GM18873 (cell line): ENCODE measurements around the gene AKAP1.
A peak's percentile ranks its signal among the peaks of the same experiment; 100 is the strongest.

ENCODE experiments used
- ATAC-seq: cut with Tn5 transposase; IDR thresholded peaks from one replicate; pipeline ENCODE4 v1.9.1; 2021; ENCODE audit warnings: mild to moderate bottlenecking, moderate library complexity, moderate number of reproducible peaks; ENCODE audit not compliant: unreplicated experiment, low FRiP score

The AKAP1 gene, protein sequence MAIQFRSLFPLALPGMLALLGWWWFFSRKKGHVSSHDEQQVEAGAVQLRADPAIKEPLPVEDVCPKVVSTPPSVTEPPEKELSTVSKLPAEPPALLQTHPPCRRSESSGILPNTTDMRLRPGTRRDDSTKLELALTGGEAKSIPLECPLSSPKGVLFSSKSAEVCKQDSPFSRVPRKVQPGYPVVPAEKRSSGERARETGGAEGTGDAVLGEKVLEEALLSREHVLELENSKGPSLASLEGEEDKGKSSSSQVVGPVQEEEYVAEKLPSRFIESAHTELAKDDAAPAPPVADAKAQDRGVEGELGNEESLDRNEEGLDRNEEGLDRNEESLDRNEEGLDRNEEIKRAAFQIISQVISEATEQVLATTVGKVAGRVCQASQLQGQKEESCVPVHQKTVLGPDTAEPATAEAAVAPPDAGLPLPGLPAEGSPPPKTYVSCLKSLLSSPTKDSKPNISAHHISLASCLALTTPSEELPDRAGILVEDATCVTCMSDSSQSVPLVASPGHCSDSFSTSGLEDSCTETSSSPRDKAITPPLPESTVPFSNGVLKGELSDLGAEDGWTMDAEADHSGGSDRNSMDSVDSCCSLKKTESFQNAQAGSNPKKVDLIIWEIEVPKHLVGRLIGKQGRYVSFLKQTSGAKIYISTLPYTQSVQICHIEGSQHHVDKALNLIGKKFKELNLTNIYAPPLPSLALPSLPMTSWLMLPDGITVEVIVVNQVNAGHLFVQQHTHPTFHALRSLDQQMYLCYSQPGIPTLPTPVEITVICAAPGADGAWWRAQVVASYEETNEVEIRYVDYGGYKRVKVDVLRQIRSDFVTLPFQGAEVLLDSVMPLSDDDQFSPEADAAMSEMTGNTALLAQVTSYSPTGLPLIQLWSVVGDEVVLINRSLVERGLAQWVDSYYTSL

DNA sequence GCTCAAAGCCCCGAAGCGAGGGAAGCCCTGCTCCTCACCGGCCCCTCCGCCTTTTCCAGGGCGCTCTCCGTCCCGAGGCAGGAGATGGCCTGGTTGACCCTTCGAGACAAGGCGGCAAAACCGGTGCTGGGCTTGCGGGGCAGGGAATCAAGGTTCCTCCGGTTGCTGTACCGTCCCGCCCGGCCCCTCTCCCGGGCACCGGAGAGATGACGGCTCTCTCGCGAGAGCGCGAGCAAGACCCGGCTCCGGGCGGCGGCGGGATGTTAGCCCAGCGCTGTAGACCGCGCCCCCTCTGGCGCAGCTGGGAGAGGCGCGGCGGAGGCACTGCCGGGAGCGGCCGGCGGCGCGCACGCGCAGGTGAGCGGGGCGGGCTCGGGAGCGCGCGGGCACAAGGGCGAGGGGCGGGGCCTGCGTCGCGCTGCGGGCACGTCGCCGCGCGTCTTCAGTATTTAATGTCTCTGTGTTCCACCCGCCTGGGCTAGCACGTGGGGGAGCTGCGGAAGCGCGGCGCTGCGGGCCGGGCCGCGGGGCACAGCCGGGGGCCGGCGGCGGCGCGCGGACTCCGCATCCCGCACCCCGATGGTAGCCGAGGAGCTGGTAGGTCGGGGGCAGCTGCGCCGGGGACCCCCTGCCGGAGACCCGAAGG lies at the start of gene AKAP1:
TSS of gene AKAP1 (plus strand) at position 445 of the 646 bp plus-strand sequence. CDS start 20,219 bp downstream, outside the sequence.
- peak; percentile 73 for ATAC-seq

DNA sequence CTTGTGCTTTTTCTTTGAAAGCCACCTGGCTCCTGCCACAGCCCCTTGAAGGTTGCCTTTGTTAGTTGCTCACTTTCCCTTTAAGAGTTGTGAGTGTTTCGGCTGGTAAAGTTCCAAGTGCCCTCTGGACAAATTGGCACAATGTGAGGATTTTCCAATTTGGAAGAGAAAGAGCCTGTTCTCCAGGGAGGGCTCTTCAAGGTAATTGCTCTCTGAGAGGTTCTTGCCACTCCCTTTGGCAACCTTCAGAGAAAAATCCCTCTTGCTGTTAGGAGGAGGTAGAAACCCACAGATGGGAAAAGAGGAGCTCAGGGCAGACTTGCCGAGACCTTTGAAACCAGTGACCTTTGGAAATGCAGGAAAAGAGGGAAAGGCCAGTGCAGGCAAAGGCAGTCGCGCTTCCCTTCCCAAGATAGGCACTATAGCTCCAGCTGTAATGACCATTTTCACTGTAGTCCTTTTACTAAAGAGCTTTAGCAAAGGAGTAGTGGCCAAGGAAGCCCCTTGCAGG lies 49.0 kb upstream of the AKAP1 start:
- no peak for ATAC-seq

DNA sequence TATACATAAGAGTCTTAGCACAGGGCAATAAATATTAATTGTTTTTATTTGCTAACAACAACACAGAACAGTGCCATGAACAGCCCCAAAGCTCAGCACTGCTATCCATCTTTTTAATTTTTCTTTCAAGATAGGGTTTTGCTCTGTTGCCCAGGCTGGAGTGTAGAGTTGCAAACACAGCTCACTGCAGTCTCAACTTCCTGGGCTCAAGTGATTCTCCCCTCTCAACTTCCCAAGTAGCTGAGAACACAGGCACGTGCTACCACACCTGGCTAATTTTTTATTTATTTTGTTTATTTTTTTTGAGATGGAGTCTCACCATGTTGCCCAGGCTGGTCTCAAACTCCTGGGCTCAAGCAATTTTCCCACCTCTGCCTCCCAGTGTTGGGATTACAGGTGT lies 47.6 kb upstream of the AKAP1 start:
- ATAC-seq: no peak

DNA sequence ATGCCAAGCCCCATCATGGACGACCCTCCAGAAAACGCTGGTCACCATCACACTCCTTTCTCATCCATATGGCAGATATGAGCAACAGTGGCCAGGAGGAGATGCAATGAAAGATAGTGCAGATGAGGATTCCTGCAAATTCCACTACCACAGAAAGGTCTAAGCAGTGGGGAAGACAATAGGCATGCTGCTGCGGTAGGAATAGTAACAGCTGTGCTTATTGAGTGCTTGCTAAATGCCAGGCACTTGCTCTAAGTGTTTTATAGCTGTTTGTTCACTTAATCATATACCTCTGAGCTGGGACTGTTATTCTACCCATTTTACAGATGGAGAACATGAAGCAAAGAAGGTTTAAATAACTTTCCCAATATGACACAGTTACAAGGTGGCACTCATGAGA lies 46.6 kb upstream of the AKAP1 start:
- no peak for ATAC-seq

DNA sequence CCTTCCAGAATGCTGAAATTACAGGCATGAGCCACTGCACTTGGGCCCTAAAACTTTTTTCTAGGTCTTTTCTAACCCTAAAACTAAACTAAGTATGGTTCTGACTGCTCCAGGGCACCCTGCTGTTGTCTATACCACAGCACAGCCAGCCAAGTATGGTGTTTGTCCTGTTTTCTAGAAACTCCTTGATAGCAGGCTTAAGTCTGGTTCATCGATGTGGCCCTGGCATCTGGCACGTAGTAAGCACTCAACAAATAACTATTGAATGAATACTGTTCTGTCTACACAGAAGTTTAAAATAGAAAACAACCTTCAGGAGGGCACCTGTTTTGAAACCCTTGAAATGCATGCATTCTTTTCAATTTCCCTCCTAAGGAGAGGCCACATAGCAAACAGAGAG lies 44.5 kb upstream of the AKAP1 start:
- ATAC-seq: no peak

DNA sequence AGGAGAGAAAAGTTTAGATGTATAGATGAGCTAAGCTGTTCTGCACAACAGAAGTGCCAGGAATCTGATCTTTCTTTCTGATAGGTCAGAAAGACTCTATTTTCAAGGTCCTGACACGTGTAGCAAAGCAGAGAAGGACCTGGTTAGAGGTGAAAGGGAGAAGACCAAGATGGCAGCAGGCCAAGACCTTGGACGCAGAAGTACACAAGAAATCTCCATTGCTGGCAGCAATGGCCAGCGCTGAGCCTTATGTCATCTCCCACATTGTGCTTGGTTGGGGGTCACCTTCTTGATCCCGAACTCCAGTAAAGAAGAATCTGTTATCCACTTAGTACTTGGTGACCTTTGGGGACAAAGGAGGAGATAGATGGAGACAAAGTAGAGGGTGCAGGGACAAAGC lies 41.8 kb upstream of the AKAP1 start:
- no peak for ATAC-seq

DNA sequence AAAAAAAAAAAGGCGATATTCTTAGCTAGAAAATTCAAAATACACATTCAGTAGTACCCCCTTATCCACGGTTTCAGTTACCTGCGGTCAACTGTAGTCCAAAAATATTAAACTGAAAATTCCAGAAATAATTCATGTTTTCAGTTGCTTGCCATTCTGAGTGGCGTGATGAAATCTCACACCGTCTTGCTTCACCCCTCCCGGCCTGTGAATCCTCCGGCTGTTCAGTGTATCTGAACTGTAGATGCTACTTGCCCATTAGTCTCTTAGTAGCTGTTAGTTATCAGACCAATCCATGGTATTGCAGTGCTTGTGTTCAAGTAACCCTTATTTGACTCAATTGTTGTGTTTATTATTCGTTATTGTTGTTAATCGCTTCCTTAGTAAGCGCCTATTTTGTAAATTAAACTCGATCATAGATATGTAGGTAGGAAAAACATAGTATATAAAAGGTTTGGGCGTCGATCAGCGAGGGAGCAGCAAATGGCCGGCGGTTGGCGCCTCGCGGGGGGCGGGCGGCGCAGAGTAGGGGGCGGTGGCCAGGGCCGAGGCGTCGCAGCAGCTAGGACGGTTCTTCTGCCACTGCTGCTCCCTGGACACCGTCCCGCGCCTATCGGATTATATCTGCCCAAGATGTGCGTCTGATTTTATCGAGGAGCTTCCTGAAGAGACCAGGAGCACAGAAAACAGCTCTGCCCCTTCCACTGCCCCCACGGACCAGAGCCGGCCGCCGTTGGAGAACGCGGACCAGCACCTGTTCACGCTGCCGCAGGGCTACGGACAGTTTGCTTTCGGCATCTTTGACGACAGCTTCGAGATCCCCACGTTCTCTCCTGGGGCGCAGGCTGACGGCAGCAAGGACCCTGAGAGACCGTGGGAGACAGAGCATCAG lies 39.8 kb upstream of the AKAP1 start:
- no peak for ATAC-seq

DNA sequence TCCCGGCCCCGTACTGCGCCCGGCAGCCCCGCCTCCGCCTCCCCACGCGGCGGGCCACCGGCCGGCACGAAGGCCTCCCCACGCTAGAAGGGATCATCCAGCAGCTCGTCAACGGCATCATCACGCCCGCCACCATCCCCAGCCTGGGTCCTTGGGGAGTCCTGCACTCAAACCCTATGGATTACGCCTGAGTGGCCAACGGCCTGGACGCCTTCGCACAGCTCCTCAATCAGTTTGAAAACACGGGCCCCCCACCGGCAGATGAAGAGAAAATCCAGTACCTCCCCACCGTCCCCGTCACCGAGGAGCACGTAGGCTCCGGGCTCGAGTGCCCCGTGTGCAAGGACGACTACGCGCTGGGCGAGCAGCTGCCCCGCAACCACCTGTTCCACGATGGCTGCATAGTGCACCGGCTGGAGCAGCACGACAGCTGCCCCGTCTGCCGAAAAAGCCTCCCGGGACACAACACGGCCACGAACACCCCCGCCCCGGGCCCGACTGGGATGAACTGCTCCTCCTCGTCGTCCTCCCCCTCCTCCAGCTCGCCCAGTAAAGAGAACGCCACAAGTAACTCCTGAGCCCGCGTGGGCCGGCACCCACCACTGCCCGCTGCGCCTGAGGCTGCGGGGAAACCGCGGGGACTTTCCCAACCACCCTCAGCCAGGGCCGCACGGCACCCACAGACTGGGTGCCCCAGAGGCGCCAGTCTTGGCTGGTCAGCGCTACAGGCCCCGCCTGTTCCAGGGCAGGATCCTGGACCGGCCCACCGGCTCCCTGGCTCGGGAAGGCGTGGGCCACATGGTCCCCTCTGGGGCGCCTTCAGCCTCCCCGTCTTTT lies 39.0 kb upstream of the AKAP1 start:
- ATAC-seq: no peak

DNA sequence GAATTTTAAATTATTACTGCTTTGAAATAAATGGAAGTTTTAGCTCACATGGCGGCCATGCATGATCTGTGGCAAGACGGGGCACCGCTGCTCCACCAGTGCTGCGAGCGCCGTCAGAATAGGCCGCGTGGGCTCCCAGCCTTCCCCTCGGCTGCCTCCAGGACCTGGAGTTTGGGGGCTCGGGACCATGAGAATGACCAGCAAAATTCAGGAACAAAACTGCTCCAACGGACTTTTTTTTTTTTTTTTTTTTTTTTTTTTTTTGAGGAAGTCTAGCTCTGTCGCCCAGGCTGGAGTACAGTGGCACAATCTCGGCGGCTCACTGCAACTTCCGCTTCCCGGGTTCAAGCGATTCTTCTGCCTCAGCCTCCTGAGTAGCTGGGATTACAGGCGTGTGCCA lies 38.3 kb upstream of the AKAP1 start:
- ATAC-seq: no peak

DNA sequence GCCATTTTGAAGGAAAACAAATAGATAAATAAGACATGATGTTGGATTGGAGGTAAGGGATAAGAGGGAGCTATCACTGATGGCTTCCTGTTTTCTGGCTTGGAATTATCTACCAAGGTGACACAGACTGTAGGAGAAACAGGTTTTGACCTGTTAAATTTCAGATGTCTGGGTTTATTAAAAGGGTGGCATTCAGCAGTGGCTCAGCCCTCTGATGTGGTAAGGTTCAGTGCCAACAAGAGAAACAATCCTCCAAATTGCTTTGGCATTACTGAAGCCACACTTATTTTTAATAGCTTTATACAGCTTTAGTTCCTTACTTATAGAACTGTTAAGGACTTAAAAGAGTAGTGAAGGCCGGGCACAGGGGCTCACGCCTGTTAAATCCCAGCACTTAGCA lies 37.0 kb upstream of the AKAP1 start:
- no peak for ATAC-seq

DNA sequence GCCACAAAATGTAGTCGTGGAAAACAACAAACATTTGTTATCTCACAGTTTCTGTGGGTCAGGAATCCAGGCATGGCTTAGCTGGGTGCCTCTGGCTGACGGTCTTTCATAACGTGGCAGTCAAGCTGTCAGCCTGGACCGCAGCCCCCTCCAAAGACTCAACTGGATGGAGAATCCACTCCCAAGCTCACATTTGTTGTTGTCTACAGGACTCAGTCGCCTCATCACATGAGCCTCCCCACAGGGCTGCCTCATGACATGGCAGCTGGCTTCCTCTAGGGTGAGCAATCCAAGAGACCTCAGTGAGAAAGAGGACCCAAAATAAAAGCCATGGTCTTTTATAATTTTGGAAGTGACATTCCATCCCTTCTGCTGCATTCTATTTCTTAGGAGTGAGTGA lies 34.7 kb upstream of the AKAP1 start:
- ATAC-seq: no peak

DNA sequence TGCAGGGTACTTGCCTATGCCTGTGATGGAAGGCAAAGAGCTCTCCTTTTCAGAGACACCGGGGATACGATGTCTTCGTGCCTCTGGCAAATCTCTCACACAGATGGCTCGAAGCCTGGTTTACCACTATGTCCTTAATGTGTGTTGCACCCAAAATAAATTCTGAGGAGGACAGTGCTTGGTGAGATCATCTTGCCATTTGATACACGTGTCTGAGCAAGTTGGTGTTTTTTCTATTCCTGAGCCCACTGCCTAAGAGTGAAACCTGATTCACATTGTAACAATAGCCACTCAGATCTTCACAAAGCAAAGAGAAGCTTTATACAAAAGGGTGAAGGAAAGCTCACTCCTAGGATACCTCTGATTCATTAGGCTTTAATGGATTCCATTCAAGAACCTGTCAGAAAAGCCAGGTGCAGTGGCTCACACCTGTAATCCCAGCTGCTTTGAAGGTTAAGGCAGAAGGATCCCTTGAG lies 33.1 kb upstream of the AKAP1 start:
- no peak for ATAC-seq

DNA sequence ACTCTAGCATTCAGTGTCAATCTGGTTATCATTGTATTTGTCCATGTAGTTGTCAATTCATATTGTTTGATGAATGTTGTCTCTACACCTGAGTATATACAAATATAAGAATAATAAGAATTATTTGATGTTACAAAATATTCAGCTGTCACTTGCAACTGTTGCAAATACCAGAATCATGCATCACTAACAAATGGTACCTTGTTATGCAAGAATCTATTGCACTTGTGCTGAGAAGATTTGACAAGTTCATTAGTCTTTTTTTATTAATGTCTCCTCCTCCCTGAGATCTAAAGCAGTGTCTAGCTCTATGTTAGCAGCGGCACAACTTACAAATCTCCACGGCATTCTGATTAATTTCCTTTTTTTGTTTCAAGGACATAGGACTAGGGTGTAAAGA lies 22.2 kb upstream of the AKAP1 start:
- ATAC-seq: no peak

DNA sequence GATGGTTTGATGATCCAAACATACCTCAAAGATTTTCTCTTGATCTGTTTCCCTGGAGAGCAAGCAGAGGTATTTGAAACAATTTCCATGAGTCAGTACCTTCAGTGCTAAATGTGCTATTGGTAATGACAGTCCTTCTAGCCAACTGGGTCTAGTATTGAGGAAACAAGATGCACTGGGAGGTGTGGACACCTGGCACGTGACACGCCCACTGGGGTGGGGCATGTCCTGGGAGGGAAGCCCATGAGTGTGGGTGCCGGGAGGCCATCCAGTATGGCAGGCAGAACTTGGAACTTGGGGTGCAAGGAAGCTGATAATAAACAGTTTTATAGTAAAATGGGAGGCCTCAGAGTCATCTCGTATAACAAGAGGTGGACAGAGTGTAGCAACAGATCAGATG lies 17.9 kb upstream of the AKAP1 start:
- no peak for ATAC-seq

DNA sequence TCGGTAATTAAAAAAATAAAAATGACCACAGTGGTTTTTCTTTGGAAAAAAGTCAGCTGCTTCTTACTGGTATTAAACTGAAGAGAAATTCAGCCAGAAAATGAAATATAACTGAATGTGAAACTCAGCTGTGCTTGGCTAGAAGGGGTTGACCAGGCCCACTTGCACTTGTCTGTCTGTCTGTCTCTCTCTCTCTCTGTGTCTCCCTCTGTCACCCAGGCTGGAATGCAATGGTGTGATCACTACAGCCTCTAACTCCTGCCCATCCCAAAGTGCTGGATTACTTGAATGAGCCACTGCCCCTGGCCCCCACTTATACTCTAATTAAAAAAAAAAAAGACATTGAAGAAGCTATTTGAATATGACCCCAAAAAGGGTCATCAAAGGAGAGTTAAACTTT lies 17.3 kb upstream of the AKAP1 start:
- ATAC-seq: no peak

DNA sequence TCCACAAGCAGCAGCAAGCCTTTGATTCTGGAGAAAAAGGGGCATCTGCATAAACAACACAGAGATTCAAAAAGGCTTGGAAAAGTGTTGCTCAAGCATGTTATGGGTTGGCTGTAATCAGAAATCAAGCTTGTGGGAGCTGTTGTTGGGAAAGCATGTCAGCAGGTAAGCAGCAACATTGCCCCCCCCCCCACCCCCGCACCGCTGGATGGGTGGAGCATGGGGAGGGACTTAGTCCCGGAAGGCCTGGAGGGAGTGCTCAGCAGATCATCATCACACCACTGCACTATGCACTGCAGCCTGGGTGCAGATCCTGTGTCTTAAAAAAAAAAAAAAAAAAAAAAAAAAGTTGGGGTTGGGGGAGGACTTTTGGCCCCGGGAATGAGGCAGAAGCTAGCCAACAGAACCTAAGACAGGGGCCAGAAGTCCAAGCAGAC lies 16.8 kb upstream of the AKAP1 start:
- ATAC-seq: no peak

DNA sequence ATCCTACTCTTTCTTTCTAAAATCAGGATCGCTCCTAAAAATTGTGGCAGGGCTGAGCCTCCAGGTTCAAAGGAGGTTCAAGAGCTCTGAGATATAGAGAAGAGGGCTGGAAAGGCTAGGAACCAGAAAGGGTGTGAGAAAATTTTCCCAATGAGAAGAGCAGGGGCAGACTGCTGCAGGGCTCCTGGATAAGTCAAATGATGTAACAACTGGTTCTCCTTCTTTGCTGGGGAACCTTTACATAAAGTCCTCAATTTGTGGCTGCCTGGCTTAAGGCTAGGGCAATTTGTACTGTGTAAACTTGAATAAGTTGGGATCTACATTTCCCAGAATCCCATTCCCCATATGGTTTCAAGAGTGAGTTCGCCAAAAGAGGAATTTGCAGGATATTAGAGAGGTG lies 16.3 kb upstream of the AKAP1 start:
- ATAC-seq: no peak

DNA sequence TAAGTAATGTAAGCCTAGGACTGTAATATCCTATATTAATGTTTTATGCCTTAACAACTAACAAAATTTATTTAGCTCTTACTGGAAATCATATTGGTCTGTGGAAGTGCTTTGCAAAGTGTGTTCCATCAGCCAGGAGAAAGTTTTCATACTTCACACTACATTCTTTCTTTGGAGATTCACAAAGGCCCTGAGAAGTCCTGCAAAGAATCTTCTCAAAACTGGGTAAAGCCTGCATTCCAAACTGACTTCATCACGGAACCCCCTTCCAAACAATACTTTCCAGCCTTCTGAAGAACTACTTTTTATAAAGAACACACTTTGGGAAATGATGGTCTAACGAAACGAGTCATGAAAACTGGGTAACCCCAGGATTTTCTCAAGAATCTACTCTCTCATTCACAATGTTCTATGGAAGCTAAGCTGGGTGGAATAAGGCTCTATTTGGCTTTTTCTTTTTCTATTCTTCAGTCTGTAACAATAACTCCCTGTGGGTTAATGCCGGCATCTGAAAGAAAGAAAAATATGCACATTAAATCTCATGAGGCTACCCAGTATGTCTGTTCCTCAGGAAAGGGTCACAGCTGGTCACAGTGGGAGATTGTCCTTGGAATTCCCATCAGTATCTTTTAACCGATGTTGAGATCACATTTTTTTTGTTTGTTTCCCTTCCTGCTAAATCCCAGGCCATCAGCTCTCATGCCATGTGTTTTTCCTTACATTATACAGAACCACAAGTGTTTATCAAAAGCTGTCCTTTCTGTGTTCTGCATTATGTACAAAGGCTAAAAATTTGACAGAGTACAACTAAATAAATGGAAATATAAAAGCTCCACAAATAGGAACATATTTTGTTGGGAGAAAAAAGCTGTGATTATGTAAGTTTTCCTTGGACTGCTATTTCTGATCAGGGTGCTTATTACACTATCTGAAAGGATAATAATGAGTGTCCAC lies 12.8 kb upstream of the AKAP1 start:
- ATAC-seq: no peak
